ENCODE results near the gene HEBP2. TPM values are rescaled to one million over a fixed set of nuclear protein-coding genes. Genes with fewer than 3 reads are reported as not detected.

Gene HEBP2
- total and polyA plus RNA-seq, 2 of the 13 experiments (the other 11 are each of a cell fraction or from before 2014, with no cell fraction given): 16.0 to 72.8 TPM

- TF ChIP-seq, protein P1, sequence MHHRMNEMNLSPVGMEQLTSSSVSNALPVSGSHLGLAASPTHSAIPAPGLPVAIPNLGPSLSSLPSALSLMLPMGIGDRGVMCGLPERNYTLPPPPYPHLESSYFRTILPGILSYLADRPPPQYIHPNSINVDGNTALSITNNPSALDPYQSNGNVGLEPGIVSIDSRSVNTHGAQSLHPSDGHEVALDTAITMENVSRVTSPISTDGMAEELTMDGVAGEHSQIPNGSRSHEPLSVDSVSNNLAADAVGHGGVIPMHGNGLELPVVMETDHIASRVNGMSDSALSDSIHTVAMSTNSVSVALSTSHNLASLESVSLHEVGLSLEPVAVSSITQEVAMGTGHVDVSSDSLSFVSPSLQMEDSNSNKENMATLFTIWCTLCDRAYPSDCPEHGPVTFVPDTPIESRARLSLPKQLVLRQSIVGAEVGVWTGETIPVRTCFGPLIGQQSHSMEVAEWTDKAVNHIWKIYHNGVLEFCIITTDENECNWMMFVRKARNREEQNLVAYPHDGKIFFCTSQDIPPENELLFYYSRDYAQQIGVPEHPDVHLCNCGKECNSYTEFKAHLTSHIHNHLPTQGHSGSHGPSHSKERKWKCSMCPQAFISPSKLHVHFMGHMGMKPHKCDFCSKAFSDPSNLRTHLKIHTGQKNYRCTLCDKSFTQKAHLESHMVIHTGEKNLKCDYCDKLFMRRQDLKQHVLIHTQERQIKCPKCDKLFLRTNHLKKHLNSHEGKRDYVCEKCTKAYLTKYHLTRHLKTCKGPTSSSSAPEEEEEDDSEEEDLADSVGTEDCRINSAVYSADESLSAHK (CRISPR knock-in tag; IDR thresholded peaks at IDR 0.05; ENCODE audit: borderline replicate concordance): no peak
- TF ChIP-seq ZNF484 (CRISPR knock-in tag; IDR thresholded peaks at IDR 0.05; ENCODE audit: borderline replicate concordance, low read depth) (0 out of 2 replicates have a peak, but pooled peaks have one; percentile 20), SRY (CRISPR knock-in tag; IDR thresholded peaks at IDR 0.05) (no peak; the same call in 1 of the 2 replicates), ZBTB10 (CRISPR knock-in tag; IDR thresholded peaks at IDR 0.05; ENCODE audit: borderline replicate concordance) (peak; percentile 90; the same call in 1 of the 2 replicates), FOXC1 (CRISPR knock-in tag; IDR thresholded peaks at IDR 0.05; ENCODE audit: borderline replicate concordance) (no peak), NR2F2 (IDR thresholded peaks at IDR 0.05; ENCODE audit: borderline replicate concordance, low read depth) (no peak), FLYWCH1 (CRISPR knock-in tag; IDR thresholded peaks at IDR 0.05) (no peak; the same call in 1 of the 2 replicates), PHF8 (CRISPR knock-in tag; IDR thresholded peaks at IDR 0.05) (peak; percentile 54), ZNF740 (CRISPR knock-in tag; IDR thresholded peaks at IDR 0.05) (0 out of 2 replicates have a peak, but pooled peaks have one; percentile 62), SMARCE1 (IDR thresholded peaks at IDR 0.05; ENCODE audit: borderline replicate concordance) (no peak), KDM5B (CRISPR knock-in tag; IDR thresholded peaks at IDR 0.05; ENCODE audit: borderline replicate concordance) (no peak), ZSCAN31 (CRISPR knock-in tag; IDR thresholded peaks at IDR 0.05; ENCODE audit: low read depth) (no peak), SNAPC5 (CRISPR knock-in tag; IDR thresholded peaks at IDR 0.05; ENCODE audit: borderline replicate concordance) (no peak), ATF1 (CRISPR knock-in tag; IDR thresholded peaks at IDR 0.05) (no peak), HIVEP1 (CRISPR knock-in tag; IDR thresholded peaks at IDR 0.05) (peak; percentile 52; the same call in 1 of the 2 replicates), DR1 (CRISPR knock-in tag; IDR thresholded peaks at IDR 0.05) (no peak), TBX3 (IDR thresholded peaks at IDR 0.05; ENCODE audit: borderline replicate concordance) (no peak), SRSF9 (IDR thresholded peaks at IDR 0.05; ENCODE audit: borderline replicate concordance, insufficient read depth, low read depth, low read length, poor library complexity, severe bottlenecking) (no peak)
- TF ChIP-seq, protein P2, sequence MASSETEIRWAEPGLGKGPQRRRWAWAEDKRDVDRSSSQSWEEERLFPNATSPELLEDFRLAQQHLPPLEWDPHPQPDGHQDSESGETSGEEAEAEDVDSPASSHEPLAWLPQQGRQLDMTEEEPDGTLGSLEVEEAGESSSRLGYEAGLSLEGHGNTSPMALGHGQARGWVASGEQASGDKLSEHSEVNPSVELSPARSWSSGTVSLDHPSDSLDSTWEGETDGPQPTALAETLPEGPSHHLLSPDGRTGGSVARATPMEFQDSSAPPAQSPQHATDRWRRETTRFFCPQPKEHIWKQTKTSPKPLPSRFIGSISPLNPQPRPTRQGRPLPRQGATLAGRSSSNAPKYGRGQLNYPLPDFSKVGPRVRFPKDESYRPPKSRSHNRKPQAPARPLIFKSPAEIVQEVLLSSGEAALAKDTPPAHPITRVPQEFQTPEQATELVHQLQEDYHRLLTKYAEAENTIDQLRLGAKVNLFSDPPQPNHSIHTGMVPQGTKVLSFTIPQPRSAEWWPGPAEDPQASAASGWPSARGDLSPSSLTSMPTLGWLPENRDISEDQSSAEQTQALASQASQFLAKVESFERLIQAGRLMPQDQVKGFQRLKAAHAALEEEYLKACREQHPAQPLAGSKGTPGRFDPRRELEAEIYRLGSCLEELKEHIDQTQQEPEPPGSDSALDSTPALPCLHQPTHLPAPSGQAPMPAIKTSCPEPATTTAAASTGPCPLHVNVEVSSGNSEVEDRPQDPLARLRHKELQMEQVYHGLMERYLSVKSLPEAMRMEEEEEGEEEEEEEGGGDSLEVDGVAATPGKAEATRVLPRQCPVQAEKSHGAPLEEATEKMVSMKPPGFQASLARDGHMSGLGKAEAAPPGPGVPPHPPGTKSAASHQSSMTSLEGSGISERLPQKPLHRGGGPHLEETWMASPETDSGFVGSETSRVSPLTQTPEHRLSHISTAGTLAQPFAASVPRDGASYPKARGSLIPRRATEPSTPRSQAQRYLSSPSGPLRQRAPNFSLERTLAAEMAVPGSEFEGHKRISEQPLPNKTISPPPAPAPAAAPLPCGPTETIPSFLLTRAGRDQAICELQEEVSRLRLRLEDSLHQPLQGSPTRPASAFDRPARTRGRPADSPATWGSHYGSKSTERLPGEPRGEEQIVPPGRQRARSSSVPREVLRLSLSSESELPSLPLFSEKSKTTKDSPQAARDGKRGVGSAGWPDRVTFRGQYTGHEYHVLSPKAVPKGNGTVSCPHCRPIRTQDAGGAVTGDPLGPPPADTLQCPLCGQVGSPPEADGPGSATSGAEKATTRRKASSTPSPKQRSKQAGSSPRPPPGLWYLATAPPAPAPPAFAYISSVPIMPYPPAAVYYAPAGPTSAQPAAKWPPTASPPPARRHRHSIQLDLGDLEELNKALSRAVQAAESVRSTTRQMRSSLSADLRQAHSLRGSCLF (CRISPR knock-in tag; IDR thresholded peaks at IDR 0.05; ENCODE audit: borderline replicate concordance): no peak
Measured at GRCh38 chr6:138403324-138403800, 661 bp upstream of the HEBP2 start (continued).
